ENCODE measurements around the gene SLC34A2. TPM values are rescaled to one million over a fixed set of nuclear protein-coding genes. Genes with fewer than 3 reads are reported as not detected.

Gene SLC34A2
- total RNA-seq, 1 experiment from 2014 or later: 0.77 TPM

- no peak for DNase-seq (ENCODE audit: low read depth, low spot score)
- no peak for TF ChIP-seq TCF7L2 (IDR thresholded peaks at IDR 0.05; ENCODE audit: low read depth, low read length)
- TF ChIP-seq POLR2AphosphoS5 (IDR thresholded peaks at IDR 0.05; ENCODE audit: low read depth, low read length): no peak
- TF ChIP-seq SIN3A (IDR thresholded peaks at IDR 0.05; ENCODE audit: borderline replicate concordance, insufficient read depth, low read depth, low read length): no peak
- no peak for TF ChIP-seq REST (IDR thresholded peaks at IDR 0.05; ENCODE audit: insufficient read depth in 1 of 2, low read depth in 2 of 2, low read length in 1 of 2)
- TF ChIP-seq CTCF (IDR thresholded peaks at IDR 0.05): no peak
- in situ Hi-C loops (cut with HindIII; ENCODE audit: low pct_unique_long_range_greater_than_20kb, low sequenced_read_pairs) (no loop called here), intact Hi-C loops (cut with micrococcal nuclease; ENCODE audit: unreplicated experiment) (no loop called here)
- CTCF ChIA-PET: no interaction called here
- Histone ChIP-seq H3K4me1 (ENCODE audit: control insufficient read depth, insufficient read depth, low read length) (no peaks in the 10 kb centered on the region), H3K4me3 (ENCODE audit: low read depth in 2 of 2, low read length in 2 of 2) (no peak overlapping the region), H3K27me3 (ENCODE audit: control insufficient read depth, insufficient read depth, low read length) (no peaks in the 10 kb centered on the region), H3K36me3 (ENCODE audit: control insufficient read depth, insufficient read depth, low read length) (no peaks in the 10 kb centered on the region), H3K9me3 (ENCODE audit: control insufficient read depth, insufficient read depth, low read depth, low read length) (no peaks in the 10 kb centered on the region), H3K27ac (ENCODE audit: low read length) (no peak overlapping the region)
- POLR2A ChIA-PET: interaction anchor here (0.6 kb wide), 1 partner anchor 459 kb away, joined by 3 read pairs; no protein-coding TSS in a partner anchor
- ATAC-seq: no peak
- no TSS peak for BruUV-seq (replicated peaks)
These were observed 8.1 kb downstream of the SLC34A2 start for GRCh38 chr4:25663781-25664180.

GRCh38 chr4:25666031-25666630, 10.5 kb downstream of the SLC34A2 start:
- Histone ChIP-seq H3K4me1 (ENCODE audit: control insufficient read depth, insufficient read depth, low read length) (no peaks in the 10 kb centered on the region), H3K4me3 (ENCODE audit: low read depth in 2 of 2, low read length in 2 of 2) (no peak overlapping the region), H3K27ac (ENCODE audit: low read length) (no peak overlapping the region), H3K27me3 (ENCODE audit: control insufficient read depth, insufficient read depth, low read length) (no peaks in the 10 kb centered on the region), H3K9me3 (ENCODE audit: control insufficient read depth, insufficient read depth, low read depth, low read length) (no peaks in the 10 kb centered on the region), H3K36me3 (ENCODE audit: control insufficient read depth, insufficient read depth, low read length) (no peaks in the 10 kb centered on the region)
- intact Hi-C loops (cut with micrococcal nuclease; ENCODE audit: unreplicated experiment): no loop called here
- no TSS peak for BruUV-seq (replicated peaks)
- in situ Hi-C loops (cut with HindIII; ENCODE audit: low pct_unique_long_range_greater_than_20kb, low sequenced_read_pairs): no loop called here
- ChIA-PET CTCF (no interaction called here), POLR2A (no interaction called here)
- DNase-seq (ENCODE audit: low read depth, low spot score) (no peak), ATAC-seq (no peak)
- TF ChIP-seq REST (IDR thresholded peaks at IDR 0.05; ENCODE audit: insufficient read depth in 1 of 2, low read depth in 2 of 2, low read length in 1 of 2) (no peak), POLR2AphosphoS5 (IDR thresholded peaks at IDR 0.05; ENCODE audit: low read depth, low read length) (no peak), SIN3A (IDR thresholded peaks at IDR 0.05; ENCODE audit: borderline replicate concordance, insufficient read depth, low read depth, low read length) (no peak), CTCF (IDR thresholded peaks at IDR 0.05) (no peak), TCF7L2 (IDR thresholded peaks at IDR 0.05; ENCODE audit: low read depth, low read length) (no peak)

All from Panc1 (cell line).